Measurements from ENCODE around the gene CCM2. TPM values are rescaled to one million over a fixed set of nuclear protein-coding genes. Genes with fewer than 3 reads are reported as not detected.

CCM2 gene
- polyA plus RNA-seq, 1 donor from 2014 or later, result 25.8 TPM

DNA sequence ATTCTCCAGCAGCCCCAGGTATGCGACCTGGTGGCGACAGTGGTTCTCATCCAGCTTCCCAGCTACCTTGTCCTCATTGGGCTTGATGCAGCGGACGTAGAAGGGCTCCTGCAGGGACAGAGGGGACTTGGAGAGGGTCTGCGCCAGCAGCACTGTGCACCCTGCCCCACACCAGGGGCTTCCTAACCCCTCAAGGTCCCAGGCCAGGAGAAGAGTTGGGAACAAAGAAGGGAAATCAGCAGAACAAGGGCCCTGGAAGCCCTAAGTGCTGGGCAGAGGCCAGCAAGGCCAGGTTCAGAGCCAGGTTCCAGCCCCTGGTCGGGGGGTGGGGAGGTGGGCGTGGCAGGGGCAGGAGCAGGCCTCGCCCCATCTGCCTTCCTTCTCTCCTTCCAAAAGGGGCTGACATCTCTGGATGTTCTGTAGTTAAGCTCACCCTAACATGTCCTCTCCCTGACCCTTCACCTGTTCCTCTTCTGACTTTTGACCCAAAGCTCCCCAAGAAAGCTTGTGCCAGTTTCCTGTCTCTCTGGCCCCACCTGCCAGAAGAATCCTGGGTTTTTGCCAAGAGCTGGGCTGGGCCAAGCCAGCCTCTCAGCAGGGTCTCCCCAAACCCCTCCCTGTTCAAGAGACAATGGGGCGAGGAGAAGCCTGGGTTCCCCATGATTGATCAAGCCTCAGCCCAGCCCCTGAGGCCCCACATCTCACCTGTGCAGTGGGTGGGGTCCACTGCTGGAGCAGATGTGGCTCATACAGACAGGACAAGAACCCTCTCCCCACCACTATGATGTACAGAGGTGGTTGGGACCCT is 33.1 kb upstream of the CCM2 start:
- Histone ChIP-seq H4K20me1 (ENCODE audit: insufficient read depth) (no peaks in the 10 kb centered on the region), H3F3A (ENCODE audit: insufficient read depth, low read length, poor library complexity, severe bottlenecking) (no peaks in the 10 kb centered on the region), H3K9me3 (ENCODE audit: low read length) (no peaks in the 10 kb centered on the region), H3K27me3 (ENCODE audit: insufficient read depth, low read depth, low read length) (peaks cover 18% of the 10 kb centered on the region), H3K4me3 (ENCODE audit: low read length) (no peak overlapping the region), H3K9me2 (ENCODE audit: insufficient read depth, low read length) (no peaks in the 10 kb centered on the region), H3K27ac (ENCODE audit: low read length) (no peak overlapping the region), H2AFZ (ENCODE audit: low read depth, low read length) (no peak overlapping the region), H3K79me2 (replicated peaks; ENCODE audit: insufficient read depth, low read length) (no peaks in the 10 kb centered on the region), H3K36me3 (ENCODE audit: insufficient read depth, low read length) (no peaks in the 10 kb centered on the region), H3K9ac (ENCODE audit: low read length) (no peak overlapping the region), H3K4me2 (ENCODE audit: low read length) (no peak overlapping the region)
- TF ChIP-seq EZH2 (IDR thresholded peaks at IDR 0.05; ENCODE audit: borderline replicate concordance, insufficient read depth, low read length, poor library complexity, severe bottlenecking), result no peak
- TF ChIP-seq RAD21 (conservative IDR thresholded peaks at IDR 0.05), result no peak
- no peak for TF ChIP-seq EP300 (conservative IDR thresholded peaks at IDR 0.05; ENCODE audit: poor library complexity, severe bottlenecking)
- TF ChIP-seq, protein P1, sequence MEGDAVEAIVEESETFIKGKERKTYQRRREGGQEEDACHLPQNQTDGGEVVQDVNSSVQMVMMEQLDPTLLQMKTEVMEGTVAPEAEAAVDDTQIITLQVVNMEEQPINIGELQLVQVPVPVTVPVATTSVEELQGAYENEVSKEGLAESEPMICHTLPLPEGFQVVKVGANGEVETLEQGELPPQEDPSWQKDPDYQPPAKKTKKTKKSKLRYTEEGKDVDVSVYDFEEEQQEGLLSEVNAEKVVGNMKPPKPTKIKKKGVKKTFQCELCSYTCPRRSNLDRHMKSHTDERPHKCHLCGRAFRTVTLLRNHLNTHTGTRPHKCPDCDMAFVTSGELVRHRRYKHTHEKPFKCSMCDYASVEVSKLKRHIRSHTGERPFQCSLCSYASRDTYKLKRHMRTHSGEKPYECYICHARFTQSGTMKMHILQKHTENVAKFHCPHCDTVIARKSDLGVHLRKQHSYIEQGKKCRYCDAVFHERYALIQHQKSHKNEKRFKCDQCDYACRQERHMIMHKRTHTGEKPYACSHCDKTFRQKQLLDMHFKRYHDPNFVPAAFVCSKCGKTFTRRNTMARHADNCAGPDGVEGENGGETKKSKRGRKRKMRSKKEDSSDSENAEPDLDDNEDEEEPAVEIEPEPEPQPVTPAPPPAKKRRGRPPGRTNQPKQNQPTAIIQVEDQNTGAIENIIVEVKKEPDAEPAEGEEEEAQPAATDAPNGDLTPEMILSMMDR (IDR thresholded peaks at IDR 0.05; ENCODE audit: poor library complexity, severe bottlenecking), result no peak
- TF ChIP-seq SMC3 (conservative IDR thresholded peaks at IDR 0.05; ENCODE audit: poor library complexity), result no peak

DNA sequence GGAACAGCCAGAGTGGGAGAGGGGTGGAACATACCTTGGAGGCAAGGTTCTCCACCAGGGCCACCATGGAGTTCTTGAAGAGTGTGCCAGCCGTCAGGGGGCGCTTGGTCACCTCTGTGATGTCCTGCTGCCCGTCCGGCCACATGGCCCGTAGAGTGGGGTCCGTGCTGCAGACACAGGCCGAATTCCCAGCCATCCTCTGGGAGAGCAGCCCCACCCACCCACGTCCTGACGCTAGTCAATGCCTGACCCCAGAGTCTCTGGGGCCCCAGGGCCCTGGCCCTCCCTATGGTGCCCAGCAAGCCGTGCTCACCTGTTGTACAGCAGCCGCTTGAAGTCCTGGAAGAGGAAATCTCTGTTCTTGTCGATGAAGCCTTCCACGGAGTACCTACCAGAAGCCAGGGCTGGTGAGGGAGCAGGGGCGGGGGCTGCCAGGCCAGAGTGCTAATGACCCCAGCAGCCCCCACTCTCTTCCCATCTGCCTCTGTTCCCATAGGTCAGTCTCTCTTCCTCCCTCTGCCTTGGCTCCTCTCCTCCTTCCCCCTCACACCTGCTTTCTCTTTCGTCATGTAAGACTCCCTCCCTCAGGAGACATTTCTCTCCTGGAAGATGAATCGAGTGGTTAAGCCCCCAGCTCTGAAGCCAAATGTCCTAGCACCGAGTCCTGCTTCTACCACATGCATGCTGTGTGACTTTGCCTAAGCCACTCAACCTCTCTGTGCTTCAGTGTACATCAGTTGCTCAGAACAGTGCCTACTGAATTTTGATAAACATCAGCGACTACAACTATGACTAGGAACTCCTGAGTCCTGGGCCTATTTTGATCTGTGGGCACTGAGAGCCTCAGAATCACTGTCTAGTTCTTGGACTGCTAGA is 32.2 kb upstream of the CCM2 start:
- Histone ChIP-seq H2AFZ (ENCODE audit: low read depth, low read length) (no peak overlapping the region), H3K27ac (ENCODE audit: low read length) (no peak overlapping the region)

More for the DNA sequence above, 32.2 kb upstream of the CCM2 start:
- Histone ChIP-seq H3F3A (ENCODE audit: insufficient read depth, low read length, poor library complexity, severe bottlenecking) (no peaks in the 10 kb centered on the region), H3K27me3 (ENCODE audit: insufficient read depth, low read depth, low read length) (peaks cover 9% of the 10 kb centered on the region), H3K9ac (ENCODE audit: low read length) (no peak overlapping the region), H3K4me3 (ENCODE audit: low read length) (no peak overlapping the region), H3K9me3 (ENCODE audit: low read length) (no peaks in the 10 kb centered on the region), H3K79me2 (replicated peaks; ENCODE audit: insufficient read depth, low read length) (no peaks in the 10 kb centered on the region), H3K36me3 (ENCODE audit: insufficient read depth, low read length) (no peaks in the 10 kb centered on the region), H3K9me2 (ENCODE audit: insufficient read depth, low read length) (no peaks in the 10 kb centered on the region), H3K4me2 (ENCODE audit: low read length) (no peak overlapping the region), H4K20me1 (ENCODE audit: insufficient read depth) (no peaks in the 10 kb centered on the region)
- TF ChIP-seq EZH2 (IDR thresholded peaks at IDR 0.05; ENCODE audit: borderline replicate concordance, insufficient read depth, low read length, poor library complexity, severe bottlenecking) (no peak), SMC3 (conservative IDR thresholded peaks at IDR 0.05; ENCODE audit: poor library complexity) (no peak), MXI1 (conservative IDR thresholded peaks at IDR 0.05; ENCODE audit: poor library complexity, severe bottlenecking) (no peak), EP300 (conservative IDR thresholded peaks at IDR 0.05; ENCODE audit: poor library complexity, severe bottlenecking) (no peak), POLR2AphosphoS5 (IDR thresholded peaks at IDR 0.05) (no peak), RAD21 (conservative IDR thresholded peaks at IDR 0.05) (no peak), TAF1 (IDR thresholded peaks at IDR 0.05; ENCODE audit: low read depth) (no peak)
- TF ChIP-seq, protein P1 (IDR thresholded peaks at IDR 0.05; ENCODE audit: poor library complexity, severe bottlenecking), result no peak
- TF ChIP-seq, protein P2, sequence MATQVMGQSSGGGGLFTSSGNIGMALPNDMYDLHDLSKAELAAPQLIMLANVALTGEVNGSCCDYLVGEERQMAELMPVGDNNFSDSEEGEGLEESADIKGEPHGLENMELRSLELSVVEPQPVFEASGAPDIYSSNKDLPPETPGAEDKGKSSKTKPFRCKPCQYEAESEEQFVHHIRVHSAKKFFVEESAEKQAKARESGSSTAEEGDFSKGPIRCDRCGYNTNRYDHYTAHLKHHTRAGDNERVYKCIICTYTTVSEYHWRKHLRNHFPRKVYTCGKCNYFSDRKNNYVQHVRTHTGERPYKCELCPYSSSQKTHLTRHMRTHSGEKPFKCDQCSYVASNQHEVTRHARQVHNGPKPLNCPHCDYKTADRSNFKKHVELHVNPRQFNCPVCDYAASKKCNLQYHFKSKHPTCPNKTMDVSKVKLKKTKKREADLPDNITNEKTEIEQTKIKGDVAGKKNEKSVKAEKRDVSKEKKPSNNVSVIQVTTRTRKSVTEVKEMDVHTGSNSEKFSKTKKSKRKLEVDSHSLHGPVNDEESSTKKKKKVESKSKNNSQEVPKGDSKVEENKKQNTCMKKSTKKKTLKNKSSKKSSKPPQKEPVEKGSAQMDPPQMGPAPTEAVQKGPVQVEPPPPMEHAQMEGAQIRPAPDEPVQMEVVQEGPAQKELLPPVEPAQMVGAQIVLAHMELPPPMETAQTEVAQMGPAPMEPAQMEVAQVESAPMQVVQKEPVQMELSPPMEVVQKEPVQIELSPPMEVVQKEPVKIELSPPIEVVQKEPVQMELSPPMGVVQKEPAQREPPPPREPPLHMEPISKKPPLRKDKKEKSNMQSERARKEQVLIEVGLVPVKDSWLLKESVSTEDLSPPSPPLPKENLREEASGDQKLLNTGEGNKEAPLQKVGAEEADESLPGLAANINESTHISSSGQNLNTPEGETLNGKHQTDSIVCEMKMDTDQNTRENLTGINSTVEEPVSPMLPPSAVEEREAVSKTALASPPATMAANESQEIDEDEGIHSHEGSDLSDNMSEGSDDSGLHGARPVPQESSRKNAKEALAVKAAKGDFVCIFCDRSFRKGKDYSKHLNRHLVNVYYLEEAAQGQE (IDR thresholded peaks at IDR 0.05; ENCODE audit: borderline replicate concordance), result no peak
